Spleen (tissue), 11 donors: ENCODE data around the gene FURIN. TPM values are rescaled to one million over a fixed set of nuclear protein-coding genes. Genes with fewer than 3 reads are reported as not detected.

ENCODE experiments used
- DNase-seq: peaks from one replicate; pipeline ENCODE4 v3.0.0-alpha.2; 2020
- H3K27ac ChIP-seq, 8 donors: fragments of 200-600 bp; sonication (generic) in 7 of 8; 1 replicate in 4 of 8; 2 replicates in 4 of 8; pipeline versions ENCODE4 v1.5.0 to v1.8.0; 2016 to 2021; ENCODE audit warnings: inconsistent platforms in 4 of 8, mild to moderate bottlenecking in 4 of 8, moderate library complexity in 1 of 8
- H3K27me3 ChIP-seq, 7 donors: fragments of 200-600 bp; sonication (generic) in 6 of 7; replicated peaks in 1 of 7; 1 replicate in 4 of 7; 2 replicates in 3 of 7; pipeline versions ENCODE4 v1.5.0 to v1.8.0; 2016 to 2021; ENCODE audit warnings: inconsistent platforms in 3 of 7, mild to moderate bottlenecking in 1 of 7
- H3K36me3 ChIP-seq, 6 donors: fragments of 200-600 bp; sonication (generic) in 5 of 6; 1 replicate in 4 of 6; 2 replicates in 2 of 6; pipeline versions ENCODE4 v1.5.0 to v1.8.0; 2016 to 2021; ENCODE audit warnings: inconsistent platforms in 2 of 6
- H3K4me1 ChIP-seq, 6 donors: fragments of 200-600 bp; sonication (generic) in 5 of 6; 1 replicate in 3 of 6; 2 replicates in 3 of 6; pipeline versions ENCODE4 v1.5.0 to v1.8.0; 2016 to 2021; ENCODE audit warnings: inconsistent platforms in 3 of 6
- H3K4me3 ChIP-seq, 8 donors: fragments of 200-600 bp; sonication (generic) in 7 of 8; 1 replicate in 4 of 8; 2 replicates in 4 of 8; pipeline versions ENCODE4 v1.5.0 to v1.8.0; 2016 to 2021; ENCODE audit warnings: inconsistent platforms in 4 of 8, mild to moderate bottlenecking in 4 of 8, moderate library complexity in 2 of 8
- H3K9me3 ChIP-seq, 8 donors: fragments of 200-600 bp; sonication (generic) in 7 of 8; 1 replicate in 4 of 8; 2 replicates in 4 of 8; pipeline versions ENCODE4 v1.5.0 to v1.8.0; 2016 to 2021; ENCODE audit warnings: inconsistent platforms in 4 of 8
- CTCF ChIP-seq, 11 experiments: fragments of 200-600 bp in 7 of 11; fragments of 450-650 bp in 4 of 11; sonication (generic) in 4 of 11; IDR thresholded peaks in 8 of 11; conservative IDR thresholded peaks in 3 of 11; 1 replicate in 7 of 11; 2 replicates in 4 of 11; pipeline versions ENCODE4 v1.4.0 to v1.8.0; 2016 to 2021; ENCODE audit warnings: antibody characterized with exemption in 11 of 11, inconsistent platforms in 4 of 11, mild to moderate bottlenecking in 1 of 11
- POLR2A ChIP-seq, 3 donors: fragments of 450-650 bp; IDR thresholded peaks; one replicate each; pipeline ENCODE4 v1.5.1; 2017; ENCODE audit warnings: antibody characterized with exemption in 3 of 3, mild to moderate bottlenecking in 1 of 3
- POLR2AphosphoS5 ChIP-seq, 3 donors: sonication (generic); formaldehyde crosslinking; IDR thresholded peaks; one replicate each; pipeline ENCODE4 v1.5.1; 2017; ENCODE audit warnings: antibody characterized with exemption in 3 of 3
- WGBS, 5 donors: extraction: QIAGEN DNeasy Blood & Tissue Kit in 3 of 5; methylation state at CpG; one replicate each; pipeline versions ENCODE4 v1.1.5 to v1.1.7; 2013 to 2018; 5-methylcytosine and 5-hydroxymethylcytosine counted together
- intact Hi-C: fragments of 100-400 bp; cut with DNase I; formaldehyde crosslinking; loops from one replicate; pipeline ENCODE4 v1.15.0; 2023; ENCODE audit warnings: low total_unique reads
- polyA plus RNA-seq, 3 donors: library from polyadenylated mRNA; stranded (reverse); fragments of 200-250 nt; gene quantifications; one replicate each; pipeline ENCODE4 v1.2.1, GENCODE V29; 2013
- total RNA-seq, 7 donors: library from RNA; depleted of rRNA in 3 of 7; stranded (reverse); fragments of >200 nt in 3 of 7; fragmentation: NEBNext Ultra II Directional in 4 of 7; extraction: Animal tissue kit (Norgen Biotek cat#: 25700) in 4 of 7; gene quantifications; one replicate each; pipeline versions ENCODE4 v1.1.0 to v1.2.1, GENCODE V29; 2016 to 2021
- donor health status: healthy with polysubstance abuse.
- donor health status: DM: no; HTN: no; CAD: no; lungs with moderate emphysema.
- donor health status: DM: no; HTN: no; CAD: no.
- donor health status: Bipolar disorder and iron deficiency.
- donor health status: healthy.
- donor health status: DM: no; HTN: no; CAD: no.
- donor health status: DM: yes; HTN: yes; CAD: no.

Gene FURIN
- total and polyA plus RNA-seq, 10 donors = 10.0 to 139 (median 79.0) TPM

GRCh38 chr15:90878660-90879059, 10.3 kb downstream of the FURIN start:
- TF ChIP-seq POLR2A (IDR thresholded peaks at IDR 0.05) (no peak), POLR2AphosphoS5 (IDR thresholded peaks at IDR 0.05) (peak in 1 of 3 donors; percentile 27), CTCF (IDR thresholded peaks at IDR 0.05 in 8 of 11, conservative IDR thresholded peaks at IDR 0.05 in 3 of 11) (no peak)
- H3K4me1 ChIP-seq = peaks cover 6 to 37% (median 26%) of the 10 kb centered on the region in 6 donors
- intact Hi-C loops = no loop called here
- no peaks in the 10 kb centered on the region for H3K9me3 ChIP-seq
- H3K4me3 ChIP-seq = no peak overlapping the region
- WGBS, 5 donors = 94 to 97% (median 96%) methylated on average over 10 to 15 of the region's 15 CpGs
- H3K27me3 ChIP-seq = no peaks in the 10 kb centered on the region
- peaks cover 8 to 85% (median 72%) of the 10 kb centered on the region in 6 donors for H3K36me3 ChIP-seq
- DNase-seq = no peak
- H3K27ac ChIP-seq = no peak overlapping the region

GRCh38 chr15:90879730-90880366, 11.5 kb downstream of the FURIN start:
- intact Hi-C loops = loop anchor here (10.0 kb wide), 1 partner anchor 45 kb away; no protein-coding TSS in a partner anchor
- Histone ChIP-seq H3K4me3 (no peak overlapping the region), H3K27ac (no peak overlapping the region), H3K27me3 (peaks cover 0 to 7% (median 0%) of the 10 kb centered on the region in 7 donors), H3K4me1 (peaks cover 3 to 36% (median 27%) of the 10 kb centered on the region in 6 donors), H3K36me3 (peaks cover 8 to 85% (median 72%) of the 10 kb centered on the region in 6 donors), H3K9me3 (no peaks in the 10 kb centered on the region)
- 83 to 95% (median 93%) methylated on average over 23 to 35 of the region's 35 CpGs for WGBS, 5 donors
- TF ChIP-seq POLR2AphosphoS5 (IDR thresholded peaks at IDR 0.05) (peak; percentile 17 to 71 (median 34)), POLR2A (IDR thresholded peaks at IDR 0.05) (no peak)
- DNase-seq = peak; percentile 79

- peak in 1 of 3 donors; percentile 4 for TF ChIP-seq POLR2AphosphoS5 (IDR thresholded peaks at IDR 0.05)
- no peak for TF ChIP-seq CTCF (IDR thresholded peaks at IDR 0.05 in 8 of 11, conservative IDR thresholded peaks at IDR 0.05 in 3 of 11)
- no peak for TF ChIP-seq POLR2A (IDR thresholded peaks at IDR 0.05)
- H3K27ac ChIP-seq = peak overlapping the region in 1 of 8 donors; percentile 98
- H3K4me1 ChIP-seq = peaks cover 6 to 37% (median 31%) of the 10 kb centered on the region in 6 donors
- H3K9me3 ChIP-seq = no peaks in the 10 kb centered on the region
- peaks cover 8 to 78% (median 70%) of the 10 kb centered on the region in 6 donors for H3K36me3 ChIP-seq
- peaks cover 0 to 7% (median 0%) of the 10 kb centered on the region in 7 donors for H3K27me3 ChIP-seq
- H3K4me3 ChIP-seq = no peak overlapping the region
- intact Hi-C loops = loop anchor here (10.0 kb wide), 1 partner anchor 46 kb away; no protein-coding TSS in a partner anchor
- 88 to 94% (median 92%) methylated on average over 15 to 16 of the region's 16 CpGs for WGBS, 5 donors
- DNase-seq = no peak
Measured at GRCh38 chr15:90880381-90881145, 12.2 kb downstream of the FURIN start.

- intact Hi-C loops = loop anchor here (10.0 kb wide), 1 partner anchor 47 kb away; no protein-coding TSS in a partner anchor
- H3K27ac ChIP-seq = peak overlapping the region in 3 of 8 donors; percentile 97 to 98 (median 97)
- peaks cover 12 to 42% (median 38%) of the 10 kb centered on the region in 6 donors for H3K4me1 ChIP-seq
- peaks cover 0 to 7% (median 0%) of the 10 kb centered on the region in 7 donors for H3K27me3 ChIP-seq
- WGBS, 5 donors = 88 to 92% (median 91%) methylated on average over 12 to 35 of the region's 35 CpGs
- H3K36me3 ChIP-seq = peaks cover 8 to 74% (median 62%) of the 10 kb centered on the region in 6 donors
- H3K9me3 ChIP-seq = no peaks in the 10 kb centered on the region
- peak; percentile 80 for DNase-seq
- H3K4me3 ChIP-seq = no peak overlapping the region
- TF ChIP-seq POLR2A (IDR thresholded peaks at IDR 0.05) (no peak), POLR2AphosphoS5 (IDR thresholded peaks at IDR 0.05) (peak in 1 of 3 donors; percentile 66)
Measured at GRCh38 chr15:90881181-90881977, 13.0 kb downstream of the FURIN start.
